ENCODE measurements around the gene EXTL1.
A peak's percentile ranks its signal among the peaks of the same experiment; 100 is the strongest.

Gene EXTL1

GRCh38 chr1:25997828-25998761, 23.5 kb upstream of the EXTL1 start, which contains the start of gene PAFAH2:
Gene PAFAH2, minus strand, starts transcription at chr1:25998063. Its CDS starts 7,247 bp downstream, at chr1:25990816.
- DNase-seq (ENCODE audit: low spot score) (peak; percentile 97), FAIRE-seq (peak; percentile 94)

GRCh38 chr1:25999041-25999800, 22.4 kb upstream of the EXTL1 start:
- no peak for FAIRE-seq
- no peak for DNase-seq (ENCODE audit: low spot score)

- DNase-seq (ENCODE audit: low spot score) (no peak), FAIRE-seq (no peak)
Measured at GRCh38 chr1:26003262-26003661, 18.3 kb upstream of the EXTL1 start.

DNA sequence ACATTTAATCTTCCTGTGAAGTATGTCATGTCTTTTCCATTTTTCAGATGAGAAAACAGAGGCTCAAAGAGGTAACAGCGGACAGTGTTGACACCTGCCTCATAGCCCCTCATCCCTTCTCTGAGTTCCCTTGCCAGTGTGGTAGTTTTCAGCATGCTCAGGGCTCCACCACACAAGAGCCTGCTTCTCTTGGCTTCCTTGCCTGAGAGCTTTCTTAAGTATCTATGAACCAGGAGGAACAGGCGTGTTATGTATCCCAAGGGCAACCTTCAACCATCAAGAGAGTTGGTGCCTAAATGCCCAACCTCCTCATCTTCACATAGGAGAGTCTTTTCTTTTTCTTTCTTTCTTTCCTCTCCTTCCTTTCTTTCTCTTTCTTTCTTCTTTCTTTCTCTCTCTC, 17.8 kb upstream of the EXTL1 start:
- DNase-seq (ENCODE audit: low spot score) (no peak), FAIRE-seq (no peak)

DNA sequence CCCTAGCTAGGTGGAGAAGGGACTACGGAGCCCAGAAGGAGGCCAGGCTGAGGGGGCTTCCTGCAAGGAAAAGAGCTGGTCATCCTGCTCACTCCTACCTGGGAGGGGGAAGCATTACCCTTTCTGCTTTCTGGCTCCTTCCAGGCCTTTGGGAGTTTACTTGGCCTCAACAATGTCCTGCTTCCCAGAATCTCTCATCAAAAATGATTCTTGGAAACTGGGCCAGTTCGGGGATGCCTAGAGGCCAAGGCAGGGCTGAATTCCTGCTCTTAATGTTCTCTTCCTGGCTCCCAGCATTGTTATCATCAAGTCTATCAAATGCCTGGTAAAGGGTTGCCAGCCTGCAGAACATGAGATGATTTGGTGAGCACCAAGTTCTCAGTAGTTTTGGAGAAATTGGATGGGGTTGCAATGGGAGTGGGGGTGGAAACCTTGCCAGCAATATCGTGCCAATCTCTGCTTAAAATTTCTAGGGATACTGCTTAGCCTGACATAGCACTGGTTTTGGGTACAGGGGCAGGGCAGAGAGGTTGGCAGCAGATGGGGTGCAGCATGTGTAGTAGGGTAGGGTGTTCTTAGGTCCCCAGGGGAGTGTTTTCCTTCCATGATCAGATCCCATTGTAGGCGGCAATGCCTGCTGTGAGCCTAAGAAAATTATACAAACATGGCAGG, 16.0 kb upstream of the EXTL1 start:
- FAIRE-seq (no peak), DNase-seq (ENCODE audit: low spot score) (no peak)

DNA sequence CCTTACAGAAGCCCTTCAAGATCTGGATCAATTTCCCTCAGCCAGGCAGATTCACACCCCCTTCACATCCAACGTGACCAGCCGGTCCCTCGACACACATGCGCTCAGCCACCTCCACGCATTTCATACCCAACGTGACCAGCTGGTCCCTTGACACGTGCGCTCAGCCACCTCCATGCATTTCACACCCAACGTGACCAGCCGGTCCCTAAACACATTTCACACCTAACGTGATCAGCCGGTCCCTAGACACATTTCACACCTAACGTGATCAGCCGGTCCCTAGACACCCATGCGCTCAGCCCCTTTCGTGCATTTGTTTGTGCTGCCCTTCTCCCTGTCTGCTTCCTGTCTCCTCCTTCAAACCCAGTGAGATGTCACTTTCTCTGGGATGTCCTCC, 14.9 kb upstream of the EXTL1 start:
- FAIRE-seq = no peak
- DNase-seq (ENCODE audit: low spot score) = no peak

DNA sequence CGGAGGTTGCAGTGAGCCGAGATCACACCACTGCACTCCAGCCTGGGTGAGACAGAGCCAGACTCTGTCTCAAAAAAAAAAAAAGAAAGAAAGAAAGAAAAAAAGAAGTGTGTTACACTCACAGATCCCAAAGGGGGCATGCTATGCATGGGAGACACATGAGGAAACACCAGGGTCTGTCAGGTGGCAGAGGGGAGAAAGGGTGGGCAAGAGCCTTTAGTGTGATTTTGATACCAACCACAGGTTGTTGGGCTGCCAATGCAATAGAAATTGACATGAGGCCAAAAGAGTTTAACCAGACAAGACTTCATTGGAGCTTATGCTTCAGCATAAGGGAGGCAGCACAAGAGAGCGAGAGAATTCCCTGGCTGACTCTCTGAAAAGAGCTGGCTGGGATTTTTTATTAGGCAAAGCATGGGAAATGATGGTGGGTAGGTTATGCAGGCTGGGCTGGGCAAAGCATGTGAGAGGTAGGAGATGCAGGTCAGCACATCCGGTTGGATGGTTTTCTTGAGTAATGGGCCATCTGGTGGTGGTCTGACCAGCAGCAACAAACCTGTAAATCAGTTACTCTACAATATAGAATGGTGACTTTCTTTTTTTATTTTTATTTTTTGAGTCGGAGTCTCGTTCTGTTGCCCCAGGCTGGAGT, 11.7 kb upstream of the EXTL1 start:
- FAIRE-seq (no peak), DNase-seq (ENCODE audit: low spot score) (no peak)

GRCh38 chr1:26010825-26011224, 10.8 kb upstream of the EXTL1 start:
- DNase-seq (ENCODE audit: low spot score) (no peak), FAIRE-seq (no peak)

- no peak for FAIRE-seq
- no peak for DNase-seq (ENCODE audit: low spot score)
Measured at GRCh38 chr1:26012864-26013263, 8.7 kb upstream of the EXTL1 start.

DNA sequence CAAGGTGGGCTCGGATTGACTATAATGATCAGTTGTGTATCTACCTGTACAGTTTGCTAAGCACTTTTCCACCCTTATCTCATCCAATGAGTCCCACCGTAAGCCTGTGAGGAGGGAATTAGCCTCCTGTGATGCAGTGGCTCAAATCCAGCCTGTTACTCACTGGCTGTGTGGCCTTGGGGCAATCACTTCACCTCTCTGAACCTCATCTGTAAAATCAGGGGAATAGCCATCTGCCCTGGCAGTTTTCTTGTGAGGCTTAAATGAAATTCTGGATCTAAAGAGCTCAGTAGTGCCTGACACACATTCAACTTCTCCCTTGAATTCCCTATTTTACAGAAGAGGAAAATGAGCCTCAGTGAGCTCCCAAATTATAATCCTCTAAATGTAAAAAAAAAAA, 7.4 kb upstream of the EXTL1 start:
- DNase-seq (ENCODE audit: low spot score) = no peak
- FAIRE-seq = no peak

DNA sequence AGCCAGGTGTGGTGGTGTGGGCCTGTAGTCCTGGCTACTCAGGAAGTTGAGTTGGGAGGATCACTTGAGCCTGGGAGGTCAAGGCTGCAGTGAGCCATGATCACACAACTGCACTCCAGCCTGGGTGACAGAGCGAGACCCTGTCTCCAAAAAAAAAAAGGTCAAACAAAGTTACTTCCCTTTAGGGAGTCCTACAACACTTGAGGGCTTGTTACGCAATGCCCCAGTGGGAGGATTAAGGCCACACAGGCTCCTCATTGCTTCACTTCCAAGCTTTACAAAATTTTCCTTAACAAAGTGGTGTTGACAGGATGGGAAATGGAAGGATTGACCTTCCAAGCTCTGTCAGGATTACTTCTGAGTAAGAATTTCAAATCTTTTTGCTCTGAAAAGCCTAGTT, 6.2 kb upstream of the EXTL1 start:
- DNase-seq (ENCODE audit: low spot score) = no peak
- no peak for FAIRE-seq

- FAIRE-seq = no peak
- peak; percentile 17 for DNase-seq (ENCODE audit: low spot score)
Measured at GRCh38 chr1:26016258-26016952, 5.2 kb upstream of the EXTL1 start.

DNA sequence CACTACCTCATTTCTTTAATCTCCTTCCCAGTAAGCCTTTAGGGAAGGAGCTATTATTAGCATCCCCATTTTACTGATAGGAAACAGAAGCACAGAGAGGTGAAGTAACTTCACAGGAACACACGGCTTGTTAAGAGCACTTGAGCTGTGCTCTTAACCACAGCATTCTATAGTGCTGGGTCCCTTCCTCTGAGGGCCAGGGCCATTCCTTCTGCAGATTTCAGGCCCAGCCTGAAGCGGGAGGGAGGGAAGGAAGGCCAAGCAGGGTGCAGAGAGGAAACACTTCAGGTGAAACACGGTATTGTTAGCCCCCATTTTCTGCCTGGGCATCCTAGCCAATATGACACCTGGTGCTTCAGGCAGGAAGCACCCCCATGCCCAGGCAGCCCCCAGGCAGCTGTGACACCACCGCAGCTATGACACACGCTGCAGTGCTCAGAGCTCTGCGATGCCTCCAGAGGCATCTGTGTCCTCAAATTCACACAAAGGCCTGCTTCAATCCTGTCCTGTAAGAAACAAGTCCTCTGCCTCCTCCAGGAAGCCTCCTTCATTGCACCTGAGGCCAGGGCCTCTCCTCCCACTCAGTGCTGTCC, 4.5 kb upstream of the EXTL1 start:
- FAIRE-seq = no peak

DNA sequence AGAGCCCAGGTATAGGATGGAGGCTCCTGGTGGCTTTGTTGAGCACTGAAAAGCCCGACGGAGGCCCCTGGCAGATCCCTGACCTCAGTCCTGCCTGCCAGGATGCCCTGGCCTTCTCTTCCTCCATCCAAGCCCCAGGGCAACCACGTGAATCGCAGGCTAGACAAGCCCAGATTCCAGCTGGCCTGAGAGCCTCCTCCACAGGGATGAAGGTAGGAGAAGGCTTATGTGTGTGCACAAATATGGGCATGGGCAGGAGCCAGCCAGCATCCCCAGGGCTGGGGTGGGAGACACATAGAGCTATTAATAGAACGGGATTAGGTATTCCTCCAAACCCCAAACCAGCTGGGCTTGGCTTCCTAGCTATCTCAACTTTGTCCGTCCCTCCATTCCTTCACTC, 4.0 kb upstream of the EXTL1 start:
- no peak for FAIRE-seq

More for the DNA sequence above, 4.5 kb upstream of the EXTL1 start:
- DNase-seq (ENCODE audit: low spot score) = no peak

DNA sequence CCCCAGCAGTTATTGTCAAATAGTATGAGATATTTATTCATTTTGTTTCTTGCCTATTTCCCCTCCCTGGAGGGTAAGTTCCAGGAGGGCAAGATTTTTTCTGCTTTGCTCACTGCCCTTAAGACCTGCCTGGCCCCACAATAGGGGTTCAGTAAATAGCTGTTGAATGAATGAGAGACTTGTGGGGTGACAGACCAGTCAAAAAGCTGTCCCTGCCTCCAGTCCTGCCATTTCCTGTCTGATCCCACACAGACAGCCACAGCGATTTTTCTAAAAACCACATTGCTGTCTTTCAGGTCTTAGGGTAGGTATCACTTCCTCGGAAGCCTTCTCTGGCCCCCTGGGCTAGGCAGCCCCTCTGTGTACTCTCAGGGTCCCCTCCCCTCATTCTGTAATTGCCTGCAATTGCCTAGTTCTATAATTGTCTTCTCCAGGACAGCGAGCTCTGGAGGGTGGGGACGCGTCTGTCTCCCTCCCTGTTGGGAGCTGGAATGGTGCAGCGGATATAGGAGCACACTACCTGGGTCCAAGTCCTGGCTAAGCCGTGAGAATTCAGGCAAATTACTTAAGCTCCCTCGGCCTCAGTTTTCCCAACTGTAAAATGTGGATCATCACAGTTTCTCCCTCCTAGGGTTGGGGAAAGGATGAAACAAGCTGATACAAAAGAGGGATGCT, 1.8 kb upstream of the EXTL1 start:
- DNase-seq (ENCODE audit: low spot score) = no peak

More for the DNA sequence above, 4.0 kb upstream of the EXTL1 start:
- DNase-seq (ENCODE audit: low spot score) = no peak

DNA sequence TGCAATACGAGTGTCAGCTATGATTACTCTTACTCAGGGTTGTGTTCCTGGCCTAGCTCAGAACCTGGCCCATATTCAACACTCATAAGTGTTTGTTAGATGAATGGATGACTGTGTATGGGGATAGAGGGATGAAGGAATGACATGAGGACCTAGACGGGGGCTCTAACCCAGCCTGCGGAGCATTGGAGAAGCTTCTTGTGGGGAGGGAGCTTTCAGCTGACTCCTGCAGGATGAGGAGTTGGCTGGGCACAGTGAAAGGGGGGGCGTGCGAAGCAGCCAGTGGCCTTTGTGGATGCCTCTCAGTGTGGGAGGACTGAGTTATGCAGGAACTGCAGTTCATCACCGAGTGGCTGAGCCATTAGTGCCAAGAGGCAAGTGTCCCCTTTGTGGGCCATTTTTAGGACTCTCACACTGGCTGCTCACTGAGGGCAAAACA, 1.2 kb upstream of the EXTL1 start:
- DNase-seq (ENCODE audit: low spot score) (no peak), FAIRE-seq (no peak)

More for the DNA sequence above, 1.8 kb upstream of the EXTL1 start:
- FAIRE-seq = no peak

GRCh38 chr1:26020941-26021646, 481 bp upstream of the EXTL1 start:
- no peak for FAIRE-seq
- DNase-seq (ENCODE audit: low spot score) = no peak

GRCh38 chr1:26022404-26022779, 817 bp downstream of the EXTL1 start:
- DNase-seq (ENCODE audit: low spot score) (no peak), FAIRE-seq (no peak)

- DNase-seq (ENCODE audit: low spot score) = no peak
- no peak for FAIRE-seq
Measured at GRCh38 chr1:26023009-26023408, 1.4 kb downstream of the EXTL1 start.
